ENCODE measurements around the gene AUTS2.

The AUTS2 gene

GRCh38 chr7:69883399-69883891, 285.2 kb downstream of the AUTS2 start:
- Histone ChIP-seq H3K27me3 (ENCODE audit: insufficient read depth, low read length) (no peaks in the 10 kb centered on the region), H2AFZ (ENCODE audit: low read depth, low read length) (no peak overlapping the region), H3K4me1 (ENCODE audit: insufficient read depth, low read length) (peaks cover 34% of the 10 kb centered on the region), H3K9me3 (ENCODE audit: low read length) (no peaks in the 10 kb centered on the region), H3K4me3 (ENCODE audit: low read length) (no peak overlapping the region), H3K36me3 (ENCODE audit: insufficient read depth, low read length) (no peaks in the 10 kb centered on the region)

GRCh38 chr7:69885431-69885830, 287.2 kb downstream of the AUTS2 start:
- Histone ChIP-seq H3K9me3 (ENCODE audit: low read length) (no peaks in the 10 kb centered on the region), H3K36me3 (ENCODE audit: insufficient read depth, low read length) (no peaks in the 10 kb centered on the region), H3K4me3 (ENCODE audit: low read length) (no peak overlapping the region), H3K27me3 (ENCODE audit: insufficient read depth, low read length) (no peaks in the 10 kb centered on the region), H2AFZ (ENCODE audit: low read depth, low read length) (no peak overlapping the region), H3K4me1 (ENCODE audit: insufficient read depth, low read length) (peaks cover 35% of the 10 kb centered on the region)

GRCh38 chr7:69889338-69889975, 291.2 kb downstream of the AUTS2 start:
- Histone ChIP-seq H3K4me3 (ENCODE audit: low read length) (no peak overlapping the region), H3K9me3 (ENCODE audit: low read length) (no peaks in the 10 kb centered on the region), H3K4me1 (ENCODE audit: insufficient read depth, low read length) (peaks cover 36% of the 10 kb centered on the region), H3K27me3 (ENCODE audit: insufficient read depth, low read length) (no peaks in the 10 kb centered on the region), H3K36me3 (ENCODE audit: insufficient read depth, low read length) (no peaks in the 10 kb centered on the region), H2AFZ (ENCODE audit: low read depth, low read length) (no peak overlapping the region)

- Histone ChIP-seq H3K4me1 (ENCODE audit: insufficient read depth, low read length) (peaks cover 33% of the 10 kb centered on the region), H2AFZ (ENCODE audit: low read depth, low read length) (no peak overlapping the region), H3K27me3 (ENCODE audit: insufficient read depth, low read length) (no peaks in the 10 kb centered on the region), H3K36me3 (ENCODE audit: insufficient read depth, low read length) (no peaks in the 10 kb centered on the region), H3K4me3 (ENCODE audit: low read length) (no peak overlapping the region), H3K9me3 (ENCODE audit: low read length) (no peaks in the 10 kb centered on the region)
Observed at GRCh38 chr7:69889976-69890351, 291.7 kb downstream of the AUTS2 start.

- no peaks in the 10 kb centered on the region for H3K9me3 ChIP-seq (ENCODE audit: low read length)
- H3K36me3 ChIP-seq (ENCODE audit: insufficient read depth, low read length) = no peaks in the 10 kb centered on the region
- H3K4me1 ChIP-seq (ENCODE audit: insufficient read depth, low read length) = peaks cover 28% of the 10 kb centered on the region
- H3K4me3 ChIP-seq (ENCODE audit: low read length) = no peak overlapping the region
- no peaks in the 10 kb centered on the region for H3K27me3 ChIP-seq (ENCODE audit: insufficient read depth, low read length)
- H2AFZ ChIP-seq (ENCODE audit: low read depth, low read length) = no peak overlapping the region
Observed at GRCh38 chr7:69892790-69893189, 294.5 kb downstream of the AUTS2 start.

- Histone ChIP-seq H3K9me3 (ENCODE audit: low read length) (no peaks in the 10 kb centered on the region), H3K4me1 (ENCODE audit: insufficient read depth, low read length) (peaks cover 28% of the 10 kb centered on the region), H3K27me3 (ENCODE audit: insufficient read depth, low read length) (no peaks in the 10 kb centered on the region), H3K4me3 (ENCODE audit: low read length) (no peak overlapping the region), H3K36me3 (ENCODE audit: insufficient read depth, low read length) (peaks cover 2% of the 10 kb centered on the region), H2AFZ (ENCODE audit: low read depth, low read length) (no peak overlapping the region)
Observed at GRCh38 chr7:69893906-69894305, 295.6 kb downstream of the AUTS2 start.

- no peaks in the 10 kb centered on the region for H3K9me3 ChIP-seq (ENCODE audit: low read length)
- no peaks in the 10 kb centered on the region for H3K27me3 ChIP-seq (ENCODE audit: insufficient read depth, low read length)
- peaks cover 8% of the 10 kb centered on the region for H3K36me3 ChIP-seq (ENCODE audit: insufficient read depth, low read length)
- peaks cover 23% of the 10 kb centered on the region for H3K4me1 ChIP-seq (ENCODE audit: insufficient read depth, low read length)
- H2AFZ ChIP-seq (ENCODE audit: low read depth, low read length) = no peak overlapping the region
- H3K4me3 ChIP-seq (ENCODE audit: low read length) = no peak overlapping the region
Observed at GRCh38 chr7:69895446-69895845, 297.2 kb downstream of the AUTS2 start.

- Histone ChIP-seq H3K9me3 (ENCODE audit: low read length) (no peaks in the 10 kb centered on the region), H3K4me3 (ENCODE audit: low read length) (no peak overlapping the region), H3K36me3 (ENCODE audit: insufficient read depth, low read length) (peaks cover 8% of the 10 kb centered on the region), H3K27me3 (ENCODE audit: insufficient read depth, low read length) (no peaks in the 10 kb centered on the region), H2AFZ (ENCODE audit: low read depth, low read length) (no peak overlapping the region), H3K4me1 (ENCODE audit: insufficient read depth, low read length) (peaks cover 23% of the 10 kb centered on the region)
Observed at GRCh38 chr7:69896121-69896520, 297.8 kb downstream of the AUTS2 start.

GRCh38 chr7:69898189-69898588, 299.9 kb downstream of the AUTS2 start:
- Histone ChIP-seq H3K27me3 (ENCODE audit: insufficient read depth, low read length) (no peaks in the 10 kb centered on the region), H3K4me3 (ENCODE audit: low read length) (no peak overlapping the region), H3K36me3 (ENCODE audit: insufficient read depth, low read length) (peaks cover 8% of the 10 kb centered on the region), H2AFZ (ENCODE audit: low read depth, low read length) (no peak overlapping the region), H3K4me1 (ENCODE audit: insufficient read depth, low read length) (peaks cover 20% of the 10 kb centered on the region), H3K9me3 (ENCODE audit: low read length) (no peaks in the 10 kb centered on the region)

- Histone ChIP-seq H3K27me3 (ENCODE audit: insufficient read depth, low read length) (no peaks in the 10 kb centered on the region), H3K9me3 (ENCODE audit: low read length) (no peaks in the 10 kb centered on the region), H3K4me1 (ENCODE audit: insufficient read depth, low read length) (peaks cover 2% of the 10 kb centered on the region), H3K36me3 (ENCODE audit: insufficient read depth, low read length) (peaks cover 8% of the 10 kb centered on the region), H3K4me3 (ENCODE audit: low read length) (no peak overlapping the region), H2AFZ (ENCODE audit: low read depth, low read length) (no peak overlapping the region)
Observed at GRCh38 chr7:69903410-69903809, 305.1 kb downstream of the AUTS2 start.

GRCh38 chr7:69906283-69906995, 308.2 kb downstream of the AUTS2 start:
- Histone ChIP-seq H3K36me3 (ENCODE audit: insufficient read depth, low read length) (no peaks in the 10 kb centered on the region), H2AFZ (ENCODE audit: low read depth, low read length) (no peak overlapping the region), H3K4me1 (ENCODE audit: insufficient read depth, low read length) (peaks cover 2% of the 10 kb centered on the region), H3K4me3 (ENCODE audit: low read length) (no peak overlapping the region), H3K27me3 (ENCODE audit: insufficient read depth, low read length) (no peaks in the 10 kb centered on the region), H3K9me3 (ENCODE audit: low read length) (peaks cover 4% of the 10 kb centered on the region)

GRCh38 chr7:69907720-69908119, 309.4 kb downstream of the AUTS2 start:
- peaks cover 10% of the 10 kb centered on the region for H3K9me3 ChIP-seq (ENCODE audit: low read length)
- H3K4me1 ChIP-seq (ENCODE audit: insufficient read depth, low read length) = peaks cover 2% of the 10 kb centered on the region
- H3K36me3 ChIP-seq (ENCODE audit: insufficient read depth, low read length) = no peaks in the 10 kb centered on the region
- no peaks in the 10 kb centered on the region for H3K27me3 ChIP-seq (ENCODE audit: insufficient read depth, low read length)
- H2AFZ ChIP-seq (ENCODE audit: low read depth, low read length) = no peak overlapping the region
- H3K4me3 ChIP-seq (ENCODE audit: low read length) = no peak overlapping the region

- Histone ChIP-seq H3K4me3 (ENCODE audit: low read length) (no peak overlapping the region), H3K4me1 (ENCODE audit: insufficient read depth, low read length) (peaks cover 2% of the 10 kb centered on the region), H2AFZ (ENCODE audit: low read depth, low read length) (no peak overlapping the region), H3K27me3 (ENCODE audit: insufficient read depth, low read length) (no peaks in the 10 kb centered on the region), H3K9me3 (ENCODE audit: low read length) (peaks cover 10% of the 10 kb centered on the region), H3K36me3 (ENCODE audit: insufficient read depth, low read length) (no peaks in the 10 kb centered on the region)
Observed at GRCh38 chr7:69908454-69908853, 310.2 kb downstream of the AUTS2 start.

Data from neuron (in vitro differentiated cells).